ENCODE measurements around the gene TCF7L2.

DNA sequence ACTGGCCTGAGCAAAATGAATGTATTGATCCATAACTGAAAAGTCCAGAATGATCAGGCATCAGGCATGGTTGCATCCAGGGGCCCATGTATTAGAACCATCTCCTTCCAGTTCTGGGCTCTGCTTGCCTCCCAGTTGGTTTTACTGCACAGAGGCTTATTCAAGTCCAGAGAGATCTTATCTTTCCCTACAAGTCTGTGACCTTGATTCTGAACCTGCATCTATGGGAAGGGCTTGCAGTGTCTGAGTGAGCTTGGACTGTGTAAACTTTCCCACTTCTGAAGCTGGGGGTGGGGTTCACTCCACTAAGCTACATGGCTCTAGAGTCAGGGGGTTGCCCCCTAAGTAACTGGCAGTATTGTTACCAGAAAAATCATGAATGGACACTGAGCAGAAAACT is 136.2 kb downstream of the TCF7L2 start:
- TF ChIP-seq, protein P1, sequence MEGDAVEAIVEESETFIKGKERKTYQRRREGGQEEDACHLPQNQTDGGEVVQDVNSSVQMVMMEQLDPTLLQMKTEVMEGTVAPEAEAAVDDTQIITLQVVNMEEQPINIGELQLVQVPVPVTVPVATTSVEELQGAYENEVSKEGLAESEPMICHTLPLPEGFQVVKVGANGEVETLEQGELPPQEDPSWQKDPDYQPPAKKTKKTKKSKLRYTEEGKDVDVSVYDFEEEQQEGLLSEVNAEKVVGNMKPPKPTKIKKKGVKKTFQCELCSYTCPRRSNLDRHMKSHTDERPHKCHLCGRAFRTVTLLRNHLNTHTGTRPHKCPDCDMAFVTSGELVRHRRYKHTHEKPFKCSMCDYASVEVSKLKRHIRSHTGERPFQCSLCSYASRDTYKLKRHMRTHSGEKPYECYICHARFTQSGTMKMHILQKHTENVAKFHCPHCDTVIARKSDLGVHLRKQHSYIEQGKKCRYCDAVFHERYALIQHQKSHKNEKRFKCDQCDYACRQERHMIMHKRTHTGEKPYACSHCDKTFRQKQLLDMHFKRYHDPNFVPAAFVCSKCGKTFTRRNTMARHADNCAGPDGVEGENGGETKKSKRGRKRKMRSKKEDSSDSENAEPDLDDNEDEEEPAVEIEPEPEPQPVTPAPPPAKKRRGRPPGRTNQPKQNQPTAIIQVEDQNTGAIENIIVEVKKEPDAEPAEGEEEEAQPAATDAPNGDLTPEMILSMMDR (IDR thresholded peaks at IDR 0.05; ENCODE audit: insufficient read depth, low read length, poor library complexity, severe bottlenecking): no peak
- no peak for TF ChIP-seq EZH2phosphoT487 (conservative IDR thresholded peaks at IDR 0.05; ENCODE audit: low read length)

Measured in SU-DHL-6 (cell line).